HG03108 (cell line): Measurements from ENCODE around the gene PYGM.
A peak's percentile ranks its signal among the peaks of the same experiment; 100 is the strongest.

Source experiments
- ATAC-seq: cut with Tn5 transposase; IDR thresholded peaks from one replicate; pipeline ENCODE4 v1.9.1; 2021; ENCODE audit warnings: moderate library complexity; ENCODE audit not compliant: unreplicated experiment

PYGM gene

DNA sequence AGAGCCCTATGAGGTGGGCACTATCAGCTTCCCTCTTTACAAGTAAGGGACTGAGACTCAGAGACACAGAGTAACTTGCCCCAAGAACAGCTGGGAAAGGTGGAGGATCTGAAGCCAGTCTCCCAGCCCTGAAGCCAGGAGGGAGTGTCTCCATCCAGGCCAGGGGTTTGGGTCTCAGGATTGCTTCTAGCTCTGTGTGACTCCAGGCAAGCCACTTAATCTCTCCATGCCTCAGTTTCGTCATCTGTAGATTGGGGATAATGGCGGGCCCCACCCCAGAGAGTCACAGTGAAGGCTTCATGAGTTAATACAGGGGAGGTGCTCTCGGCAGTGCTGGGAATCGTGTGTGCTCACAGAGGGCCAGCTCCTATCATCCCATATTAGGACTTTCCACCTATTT, 32.7 kb upstream of the PYGM start:
- ATAC-seq: no peak

DNA sequence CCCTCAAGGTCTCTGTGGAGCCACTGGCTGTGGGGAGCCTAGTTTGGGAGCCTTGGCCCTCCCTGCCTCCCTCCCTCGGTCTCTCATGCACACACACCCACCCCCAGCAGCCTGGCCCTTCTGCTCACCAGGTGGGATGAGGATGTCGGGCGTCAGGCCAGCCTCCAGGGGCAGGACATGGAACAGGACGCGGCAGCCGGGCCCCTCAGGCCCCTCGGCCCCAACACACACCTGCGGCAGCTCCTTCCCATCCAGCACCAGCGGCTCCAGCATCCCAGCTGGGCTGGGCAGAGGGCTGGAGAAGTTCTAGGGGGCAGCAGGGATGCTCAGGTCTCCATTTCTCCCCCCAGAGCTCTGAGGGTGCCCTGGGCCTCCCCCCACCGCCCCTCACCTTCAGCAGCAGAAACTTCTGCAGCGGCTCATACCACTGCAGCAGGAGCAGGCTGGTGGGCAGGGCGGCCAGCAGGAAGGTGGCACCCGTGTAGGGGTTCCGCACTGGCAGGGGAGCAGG, 32.1 kb upstream of the PYGM start:
- no peak for ATAC-seq

DNA sequence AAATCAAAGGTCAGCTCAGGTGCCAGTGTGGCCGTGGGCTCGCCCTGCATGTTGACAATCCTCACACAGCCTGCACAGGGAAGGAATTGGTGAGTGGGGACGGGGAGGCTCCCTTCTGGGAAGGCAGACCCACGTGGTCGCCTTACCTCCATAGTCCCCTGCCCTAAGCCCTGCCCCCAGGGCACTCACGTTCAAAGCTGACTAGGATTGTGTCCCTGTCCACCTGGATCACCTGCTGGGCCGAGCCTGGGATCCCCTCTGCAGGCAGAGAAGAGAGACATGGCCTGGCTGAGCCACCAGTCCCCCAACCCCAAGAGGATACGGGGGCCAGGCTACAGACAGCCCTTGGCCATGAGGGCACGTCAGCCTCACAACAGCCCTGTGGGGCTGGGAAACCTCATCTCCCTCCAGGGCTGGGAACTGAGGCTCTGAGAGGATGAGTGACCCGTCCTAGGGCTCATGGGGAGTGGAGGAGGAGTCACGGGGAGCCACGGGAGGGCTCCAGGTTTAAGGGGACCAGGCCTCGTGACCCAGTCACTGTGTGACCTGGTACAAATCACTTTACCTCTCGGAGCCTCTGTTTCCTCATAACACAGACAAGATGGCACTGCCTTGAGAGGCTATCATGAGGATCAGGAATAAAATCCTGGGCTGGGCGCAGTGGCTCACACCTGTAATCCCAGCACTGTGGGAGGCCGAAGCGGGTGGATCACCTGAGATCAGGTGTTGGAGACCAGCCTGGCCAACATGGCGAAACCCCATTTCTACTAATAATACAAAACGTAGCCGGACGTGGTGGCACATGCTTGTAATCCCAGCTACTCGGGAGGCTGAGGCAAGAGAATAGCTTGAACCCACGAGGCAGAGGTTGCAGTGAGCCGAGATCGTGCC, 30.7 kb upstream of the PYGM start:
- no peak for ATAC-seq

DNA sequence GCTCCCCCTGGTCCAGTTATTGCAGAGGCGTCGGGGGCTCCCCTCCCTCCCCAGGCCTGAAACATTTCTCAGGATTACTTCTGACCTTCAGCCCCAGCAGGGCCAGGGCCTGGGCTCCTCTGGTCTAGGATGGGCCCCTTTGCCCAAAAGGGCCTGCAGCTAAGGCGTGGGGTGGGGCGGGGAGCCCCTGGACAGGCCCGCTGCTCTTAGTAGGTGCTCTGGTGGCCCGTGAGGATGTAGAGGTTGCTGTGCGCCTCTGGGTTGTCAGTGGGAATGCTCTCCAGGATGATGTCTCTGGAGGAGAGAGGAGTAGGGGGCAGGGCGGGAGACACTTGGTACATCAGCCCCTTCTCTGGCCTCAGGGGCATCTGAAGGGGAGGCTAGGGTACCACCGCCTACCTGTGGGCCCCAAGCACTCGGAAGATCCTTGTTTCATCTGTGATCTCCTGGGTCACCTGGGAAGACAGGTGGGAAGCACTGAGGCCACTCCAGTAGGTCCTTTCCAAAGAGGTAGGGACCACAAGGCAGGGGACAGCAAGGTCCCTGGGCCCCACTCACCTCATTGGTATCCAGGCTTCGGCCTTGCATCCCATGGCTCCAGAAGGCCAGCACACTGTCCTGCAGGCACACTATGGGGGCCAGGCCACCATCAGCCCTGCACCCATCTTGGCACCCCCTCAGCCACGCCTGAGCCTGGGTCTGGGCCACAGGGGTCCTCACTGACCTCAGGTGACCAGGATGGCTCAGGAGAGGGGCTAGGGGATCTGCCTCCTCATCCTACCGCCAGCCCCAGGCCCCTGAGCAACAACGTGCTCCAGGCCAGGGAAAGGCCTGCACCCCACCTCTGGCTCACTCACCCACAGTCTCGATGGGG, 29.8 kb upstream of the PYGM start:
- ATAC-seq: no peak

- no peak for ATAC-seq
Measured at GRCh38 chr11:64788321-64789215, 28.8 kb upstream of the PYGM start.

GRCh38 chr11:64787526-64788320, 27.9 kb upstream of the PYGM start:
- no peak for ATAC-seq

- no peak for ATAC-seq
Measured at GRCh38 chr11:64786308-64786707, 26.5 kb upstream of the PYGM start.

GRCh38 chr11:64784813-64785581, 25.2 kb upstream of the PYGM start:
- no peak for ATAC-seq

DNA sequence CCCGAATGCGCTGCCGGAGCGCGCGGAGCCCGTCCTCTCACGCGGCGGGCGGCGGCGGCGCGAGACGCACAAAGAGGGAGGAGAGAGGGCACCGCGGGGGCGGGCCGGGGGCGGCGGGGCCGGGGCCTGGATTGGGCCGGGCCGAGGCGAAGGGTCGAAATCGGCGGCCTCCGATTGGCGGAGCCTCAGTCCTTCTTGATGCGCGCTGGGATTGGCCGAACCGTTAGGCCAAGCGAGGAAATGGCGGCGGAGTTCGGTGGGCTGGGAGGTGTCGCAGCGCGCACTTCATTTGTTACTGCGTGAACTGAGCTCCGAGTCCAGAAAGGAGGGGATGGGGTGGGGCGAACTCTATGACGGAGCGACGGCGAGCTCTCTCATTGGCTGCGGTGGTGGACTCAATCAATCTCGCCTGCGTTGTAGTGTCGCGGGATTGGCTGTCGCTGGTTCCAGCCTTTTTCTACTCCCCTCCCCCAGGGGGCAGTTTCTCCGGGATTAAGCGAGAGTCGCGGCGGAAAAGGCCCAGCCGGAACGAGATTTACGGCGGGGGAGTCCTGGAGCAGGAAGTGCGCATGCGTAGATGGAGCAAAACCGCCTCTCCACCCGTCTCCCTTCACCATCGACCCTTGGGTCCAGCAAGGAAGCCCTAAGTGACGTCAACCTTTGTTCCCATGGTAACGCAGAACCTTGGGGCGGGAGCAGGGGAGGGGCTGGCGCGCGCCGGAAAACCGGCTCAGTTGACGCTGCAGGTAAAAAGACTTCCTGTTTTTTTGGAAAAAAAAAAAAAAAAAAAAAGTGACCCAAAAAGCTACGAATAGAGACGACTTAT, 18.9 kb upstream of the PYGM start, which contains the start of gene SF1:
SF1 (minus strand) TSS at position 70 of the 826 bp plus-strand sequence. CDS start 150 bp downstream, outside the sequence.
- ATAC-seq: peak; percentile 77

DNA sequence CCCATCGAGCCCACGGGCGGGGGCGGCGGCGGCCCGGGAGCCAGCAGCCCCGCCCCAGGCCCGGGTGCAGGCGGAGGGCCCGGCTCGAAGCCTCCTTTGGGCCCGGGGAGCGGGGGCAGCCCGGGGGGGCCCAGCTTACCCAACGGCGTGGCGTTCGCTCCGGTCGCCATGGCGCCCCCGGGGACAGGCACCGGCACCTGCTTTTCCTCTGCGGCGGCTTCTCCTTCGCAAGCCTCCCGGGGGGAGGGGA, 18.4 kb upstream of the PYGM start:
- ATAC-seq: peak; percentile 9

DNA sequence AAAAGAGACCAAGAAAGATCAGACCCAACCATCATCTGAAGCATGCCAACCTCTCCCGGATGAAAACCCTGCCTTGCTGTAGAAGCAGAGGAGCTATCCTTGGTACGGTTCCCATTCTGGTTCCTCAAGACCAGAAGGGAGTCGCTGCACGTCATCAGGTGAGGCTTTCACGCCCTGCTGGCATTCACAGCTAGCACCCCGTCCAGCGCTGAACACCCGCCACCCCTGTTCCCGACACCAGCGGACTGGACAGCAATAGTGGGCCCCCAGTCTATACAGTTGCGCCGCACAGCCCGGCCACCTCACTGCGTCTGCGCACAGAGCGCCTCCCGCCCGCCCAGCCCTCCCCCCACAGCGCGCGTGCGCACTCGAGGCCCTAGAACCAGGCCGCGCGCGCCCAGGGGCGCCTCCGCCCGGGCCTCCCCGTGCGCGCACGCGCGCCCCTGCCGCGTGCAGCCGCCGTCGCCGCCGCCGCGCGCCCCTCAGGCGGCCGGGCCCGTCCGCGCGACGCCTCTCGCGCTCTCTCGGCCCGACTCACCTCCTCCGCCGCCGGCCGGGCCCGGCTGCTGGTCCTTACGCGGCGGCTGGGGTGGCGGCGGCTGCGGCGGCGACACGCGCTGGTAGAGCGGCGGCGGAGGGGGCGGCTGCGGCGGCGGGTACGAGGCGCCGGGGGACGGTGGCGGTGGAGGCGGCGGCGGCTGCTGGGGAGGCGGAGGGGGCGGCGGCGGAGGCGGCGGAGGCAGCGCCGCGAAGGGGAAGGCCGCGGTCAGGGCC, 17.9 kb upstream of the PYGM start:
- ATAC-seq: no peak

- no peak for ATAC-seq
Measured at GRCh38 chr11:64776875-64777274, 17.1 kb upstream of the PYGM start.

- ATAC-seq: no peak
Measured at GRCh38 chr11:64776425-64776824, 16.7 kb upstream of the PYGM start.

DNA sequence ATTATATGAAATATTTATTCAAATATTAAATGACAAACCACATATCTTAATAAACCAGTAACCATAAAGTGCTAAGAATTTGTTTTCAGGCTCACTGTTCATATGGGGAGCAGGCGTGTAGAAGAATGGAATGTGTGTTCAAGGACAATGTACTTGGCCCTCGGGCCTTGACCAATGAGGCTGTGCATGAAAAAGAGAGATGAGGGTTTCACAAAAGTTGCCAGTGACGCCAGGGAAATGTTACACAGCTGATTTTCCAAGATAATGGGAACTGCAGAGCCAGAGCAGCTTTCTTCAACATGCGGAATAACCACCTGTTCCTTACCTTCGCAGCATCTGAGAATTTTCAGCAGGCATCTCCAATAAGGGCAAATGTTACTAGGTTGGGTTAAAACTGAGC, 14.4 kb upstream of the PYGM start:
- ATAC-seq: no peak

- no peak for ATAC-seq
Measured at GRCh38 chr11:64772303-64773018, 12.7 kb upstream of the PYGM start.

- no peak for ATAC-seq
Measured at GRCh38 chr11:64771861-64772260, 12.1 kb upstream of the PYGM start.

DNA sequence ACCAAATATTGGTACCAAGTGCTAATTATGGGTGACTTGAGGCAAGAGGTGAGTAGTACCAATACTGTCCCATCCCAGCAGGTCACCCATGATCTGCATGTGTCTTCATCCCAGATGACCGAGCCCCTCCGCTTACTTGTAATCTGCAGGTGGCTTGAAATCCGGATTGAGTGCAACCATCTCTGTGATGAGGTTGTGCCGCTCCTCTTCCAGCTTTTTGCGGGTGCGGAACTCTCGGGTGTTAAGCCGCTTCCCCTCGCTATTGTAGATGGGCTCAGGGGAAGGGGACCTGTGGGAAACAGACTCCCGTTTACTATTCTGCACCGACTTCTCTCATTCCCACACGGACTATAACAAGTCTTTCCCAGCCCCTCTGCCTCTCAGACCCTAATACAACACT, 10.3 kb upstream of the PYGM start:
- ATAC-seq: no peak
